ENCODE measurements around the gene GBF1.
A peak's percentile ranks its signal among the peaks of the same experiment; 100 is the strongest.

Gene GBF1

GRCh38 chr10:102429468-102429867 is 184.1 kb downstream of the GBF1 start:
- no peak for DNase-seq

- peak in 1 of 3 experiments; percentile 45 for DNase-seq
These were observed 186.3 kb downstream of the GBF1 start for GRCh38 chr10:102431452-102432124.

Data from NCI-H1417 (cell line).